Skeletal muscle satellite cell (primary cell): ENCODE results near the gene TUBB2A. TPM values are rescaled to one million over a fixed set of nuclear protein-coding genes. Genes with fewer than 3 reads are reported as not detected.
"Not testable (repeated sequence)": the region's sequence is repeated elsewhere in the genome, so short reads cannot be mapped to it uniquely, and the experiment has no call there.

ENCODE experiments used
- H3K27me3 ChIP-seq: 2 replicates; pipeline ENCODE4 v1.7.0; 2013; ENCODE audit warnings: low read length; ENCODE audit not compliant: control insufficient read depth, insufficient read depth
- H3K36me3 ChIP-seq: 2 replicates; pipeline ENCODE4 v1.7.0; 2013; ENCODE audit warnings: mild to moderate bottlenecking, control low read depth, low read length; ENCODE audit not compliant: insufficient read depth
- H3K4me1 ChIP-seq: 2 replicates; pipeline ENCODE4 v1.7.0; 2013; ENCODE audit warnings: low read length; ENCODE audit not compliant: control insufficient read depth, insufficient read depth
- H3K4me2 ChIP-seq: 2 replicates; pipeline ENCODE4 v1.7.0; 2013; ENCODE audit warnings: mild to moderate bottlenecking, low read length
- H3K4me3 ChIP-seq: 2 replicates; pipeline ENCODE4 v1.7.0; 2013; ENCODE audit warnings: low read length
- H3K9ac ChIP-seq: 2 replicates; pipeline ENCODE4 v1.7.0; 2013; ENCODE audit warnings: mild to moderate bottlenecking, low read depth, low read length, moderate library complexity
- H3K9me3 ChIP-seq: replicated peaks from 2 replicates; pipeline ENCODE4 v1.7.0; 2013; ENCODE audit warnings: mild to moderate bottlenecking, control low read depth, low read length
- total RNA-seq: library from RNA; depleted of rRNA; stranded (reverse); fragments of >200 nt; gene quantifications from 2 replicates; pipeline ENCODE4 v1.2.3, GENCODE V29; 2012; rRNA removed

TUBB2A gene
- 64.1 and 111 TPM in 2 replicates for total RNA-seq

DNA sequence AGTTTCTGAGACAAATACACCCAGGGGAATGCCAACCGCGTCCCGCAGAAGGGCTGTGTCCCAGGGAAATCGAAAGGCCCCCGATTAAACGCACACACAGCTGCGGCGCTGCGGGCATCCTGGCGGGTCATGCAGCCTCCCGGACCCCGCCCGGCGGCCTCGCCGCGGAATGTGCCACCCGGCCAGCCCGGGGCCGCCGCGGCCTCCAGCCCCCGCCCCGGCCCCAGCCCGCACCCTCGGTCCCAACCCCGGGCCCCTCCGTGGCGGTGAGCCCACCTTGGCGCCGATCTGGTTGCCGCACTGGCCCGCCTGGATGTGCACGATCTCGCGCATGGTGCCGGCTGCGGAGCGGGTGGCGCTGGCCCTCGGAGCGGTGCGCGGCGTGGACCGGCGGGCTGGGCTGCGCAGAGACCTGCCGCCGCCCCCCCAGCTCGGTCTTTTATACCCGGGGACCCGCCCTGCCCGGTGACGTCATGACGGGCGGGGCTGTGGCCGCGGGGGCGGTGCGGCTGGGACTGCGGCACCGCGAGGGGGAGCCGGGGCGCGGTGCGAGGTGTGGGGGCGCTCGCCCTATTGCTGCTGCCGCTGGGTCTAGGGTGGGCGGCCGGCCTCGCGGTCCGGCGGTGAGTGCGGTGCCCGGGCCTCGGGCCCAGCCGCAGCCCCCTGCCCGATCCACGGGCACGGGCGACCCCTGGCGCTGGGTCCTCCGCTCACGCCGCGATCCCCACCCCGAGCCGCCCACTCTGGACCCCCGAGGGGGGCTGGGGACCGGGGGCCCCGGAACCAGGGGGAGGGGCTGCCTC lies at the start of gene TUBB2A:
Gene TUBB2A, minus strand, starts transcription at position 414 of the 803 bp plus-strand sequence. Its CDS starts 81 bp downstream, at position 333.
- peak within 1 kb of the TSS; percentile 99 for H3K4me3 ChIP-seq
- H3K4me1 ChIP-seq, result peaks cover 8% of the 10 kb centered on the region
- no peaks in the 10 kb centered on the region for H3K27me3 ChIP-seq
- H3K9me3 ChIP-seq, result no peaks in the 10 kb centered on the region
- peak within 1 kb of the TSS; percentile 99 for H3K9ac ChIP-seq
- peak within 1 kb of the TSS; percentile 97 for H3K4me2 ChIP-seq
- H3K36me3 ChIP-seq, result peaks cover 26% of the 10 kb centered on the region

DNA sequence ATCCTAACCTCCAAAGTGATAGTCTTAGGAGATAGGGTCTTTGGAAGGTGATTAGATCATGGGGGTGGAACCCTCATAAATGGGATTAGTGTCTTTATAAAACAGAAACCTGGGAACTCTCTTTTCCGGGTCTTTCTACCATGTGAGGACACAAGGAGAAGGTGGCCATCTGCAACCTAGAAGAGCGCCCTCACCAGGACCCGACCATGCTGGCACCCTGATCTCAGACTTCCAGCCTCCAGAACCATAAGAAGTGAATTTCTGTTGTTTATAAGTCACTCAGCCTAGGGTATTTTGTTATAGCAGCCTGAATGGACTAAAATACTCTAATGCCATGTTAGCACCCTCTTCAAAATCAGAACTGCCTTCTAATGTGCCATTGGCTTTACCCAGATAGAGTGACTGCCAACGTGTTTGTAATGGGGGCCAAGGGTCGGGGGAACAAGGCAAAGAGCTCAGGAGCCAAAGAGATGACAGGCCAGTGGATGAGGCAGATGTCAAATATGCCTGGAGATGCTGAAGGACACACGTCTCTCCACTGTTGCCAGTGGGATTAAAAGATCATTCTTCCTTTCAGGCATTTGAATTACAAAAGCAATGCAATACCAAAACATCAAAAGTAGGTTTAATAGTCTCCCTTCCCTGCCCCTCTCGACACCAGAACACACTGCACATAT lies 49.1 kb upstream of the TUBB2A start:
- peaks cover 41% of the 10 kb centered on the region for H3K4me1 ChIP-seq
- peaks cover 11% of the 10 kb centered on the region for H3K27me3 ChIP-seq
- no peaks in the 10 kb centered on the region for H3K9me3 ChIP-seq
- no peak overlapping the region for H3K4me2 ChIP-seq
- no peaks in the 10 kb centered on the region for H3K36me3 ChIP-seq
- H3K9ac ChIP-seq, result no peak overlapping the region
- no peak overlapping the region for H3K4me3 ChIP-seq

DNA sequence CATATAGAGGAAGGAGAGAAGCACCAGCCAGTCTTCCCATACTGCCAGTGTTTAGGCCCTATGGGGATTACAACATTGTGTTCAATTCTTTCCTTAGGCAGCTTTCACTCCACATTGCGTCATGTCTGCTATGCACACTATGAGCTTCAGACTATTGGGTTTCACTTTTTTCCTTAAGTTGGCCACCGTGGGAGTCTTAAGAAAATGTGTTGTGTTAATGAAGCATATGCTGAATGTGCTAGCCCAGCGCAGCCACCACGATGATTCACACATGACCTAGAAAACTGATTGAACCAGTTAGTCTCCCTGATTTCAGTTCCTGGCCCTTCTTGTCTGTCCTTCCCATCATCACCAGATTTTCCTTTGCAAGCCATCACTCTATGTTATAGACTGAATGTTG lies 48.6 kb upstream of the TUBB2A start:
- no peaks in the 10 kb centered on the region for H3K9me3 ChIP-seq
- H3K27me3 ChIP-seq, result peaks cover 11% of the 10 kb centered on the region
- H3K36me3 ChIP-seq, result no peaks in the 10 kb centered on the region
- H3K4me3 ChIP-seq, result no peak overlapping the region
- no peak overlapping the region for H3K9ac ChIP-seq
- H3K4me2 ChIP-seq, result no peak overlapping the region
- H3K4me1 ChIP-seq, result peaks cover 35% of the 10 kb centered on the region

DNA sequence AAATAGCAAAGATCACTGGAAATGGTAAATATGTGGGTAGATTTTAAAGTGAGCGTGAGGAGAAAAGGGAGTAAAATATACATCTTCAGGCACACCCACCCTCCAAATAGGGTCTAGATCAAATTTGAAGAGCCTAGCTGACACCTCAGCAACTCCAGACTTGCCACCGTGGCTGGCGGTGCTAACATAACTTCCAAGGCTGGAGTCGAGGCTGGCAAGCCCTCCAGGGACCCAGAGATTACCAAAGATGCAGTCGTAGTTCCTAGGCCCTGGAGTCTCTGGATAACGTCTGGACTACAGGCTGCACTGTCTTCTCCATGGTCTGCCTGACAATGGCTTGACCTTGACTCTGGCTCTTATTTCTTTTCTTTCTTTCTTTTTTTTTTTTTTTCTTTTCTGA lies 47.6 kb upstream of the TUBB2A start:
- Histone ChIP-seq H3K4me3 (no peak overlapping the region), H3K9me3 (no peaks in the 10 kb centered on the region), H3K9ac (no peak overlapping the region), H3K27me3 (peaks cover 16% of the 10 kb centered on the region), H3K4me1 (peaks cover 32% of the 10 kb centered on the region), H3K36me3 (no peaks in the 10 kb centered on the region), H3K4me2 (no peak overlapping the region)

DNA sequence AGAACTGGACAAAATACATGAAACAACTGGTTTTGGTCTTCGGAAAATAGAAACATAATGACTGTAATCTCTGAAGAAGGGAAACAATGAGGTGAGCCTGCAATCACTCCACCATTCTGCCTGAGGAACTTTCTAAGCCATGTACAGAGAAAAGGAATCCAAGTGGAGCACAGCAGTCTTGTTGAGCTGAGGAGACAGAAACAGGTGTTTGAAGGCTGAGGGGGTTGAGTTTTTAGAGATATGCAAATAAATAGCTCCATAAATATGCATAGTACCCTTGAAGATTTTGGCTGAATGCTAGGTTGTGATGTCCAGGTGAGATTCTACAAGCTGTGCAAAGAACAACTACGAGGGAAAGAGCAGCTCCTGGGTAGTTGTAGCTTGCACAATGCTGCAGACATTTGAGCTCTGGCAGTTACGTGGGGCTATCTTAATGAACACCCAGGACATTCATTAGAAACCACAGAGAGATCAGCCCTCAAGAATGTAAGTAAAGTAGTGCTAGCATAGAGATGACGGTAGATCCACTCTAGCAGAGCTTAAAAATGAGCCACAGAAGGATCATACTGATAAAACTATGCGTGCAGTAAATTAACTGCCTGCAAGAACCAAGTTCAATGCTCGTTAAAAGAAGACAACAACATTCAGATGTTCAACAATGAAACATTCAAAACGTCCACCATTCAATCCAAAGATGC lies 45.8 kb upstream of the TUBB2A start:
- no peaks in the 10 kb centered on the region for H3K36me3 ChIP-seq
- peaks cover 15% of the 10 kb centered on the region for H3K4me1 ChIP-seq
- peaks cover 16% of the 10 kb centered on the region for H3K27me3 ChIP-seq
- H3K9me3 ChIP-seq, result no peaks in the 10 kb centered on the region
- H3K4me2 ChIP-seq, result no peak overlapping the region
- H3K4me3 ChIP-seq, result no peak overlapping the region
- no peak overlapping the region for H3K9ac ChIP-seq

DNA sequence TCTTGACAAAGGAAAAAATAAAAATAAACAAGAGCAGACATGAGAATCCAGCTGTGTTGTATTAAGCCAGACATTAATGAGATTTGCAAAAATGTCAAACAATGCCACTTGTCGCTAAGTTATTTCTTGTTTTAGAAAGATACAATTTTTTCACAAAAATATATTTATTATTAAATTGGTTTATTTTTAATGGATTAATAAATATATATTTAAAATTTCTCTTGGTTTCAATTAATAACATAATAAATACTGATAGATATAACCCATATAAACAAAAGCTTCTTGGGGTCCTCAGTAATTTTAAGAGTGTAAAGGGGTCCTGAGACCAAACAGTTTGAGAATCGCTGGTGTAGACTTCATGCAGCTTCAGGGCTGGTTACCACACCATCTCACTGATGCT lies 44.0 kb upstream of the TUBB2A start:
- H3K4me2 ChIP-seq, result no peak overlapping the region
- no peaks in the 10 kb centered on the region for H3K9me3 ChIP-seq
- no peak overlapping the region for H3K9ac ChIP-seq
- peaks cover 16% of the 10 kb centered on the region for H3K27me3 ChIP-seq
- peaks cover 9% of the 10 kb centered on the region for H3K4me1 ChIP-seq
- no peaks in the 10 kb centered on the region for H3K36me3 ChIP-seq
- no peak overlapping the region for H3K4me3 ChIP-seq

DNA sequence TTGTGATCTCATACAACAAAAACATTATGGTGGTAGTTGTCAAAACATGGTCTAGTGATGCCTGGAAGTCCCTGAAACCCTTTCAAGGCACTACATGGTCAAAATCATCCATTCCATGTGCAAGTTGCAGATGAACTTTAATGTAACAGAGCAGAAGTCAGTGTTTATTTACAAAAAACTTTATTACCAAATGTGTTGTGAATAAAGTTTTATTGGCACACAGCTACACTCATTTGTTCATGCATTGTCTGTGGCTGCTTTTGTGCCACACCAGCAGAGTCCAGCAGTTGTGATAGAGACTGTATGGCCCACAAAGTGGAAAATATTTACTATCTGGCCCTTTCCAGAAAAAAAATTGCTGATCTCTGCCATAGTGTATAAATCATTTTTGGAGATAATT lies 43.3 kb upstream of the TUBB2A start:
- Histone ChIP-seq H3K4me3 (no peak overlapping the region), H3K4me2 (no peak overlapping the region), H3K9me3 (no peaks in the 10 kb centered on the region), H3K4me1 (peaks cover 2% of the 10 kb centered on the region), H3K36me3 (no peaks in the 10 kb centered on the region), H3K9ac (no peak overlapping the region), H3K27me3 (peaks cover 20% of the 10 kb centered on the region)

DNA sequence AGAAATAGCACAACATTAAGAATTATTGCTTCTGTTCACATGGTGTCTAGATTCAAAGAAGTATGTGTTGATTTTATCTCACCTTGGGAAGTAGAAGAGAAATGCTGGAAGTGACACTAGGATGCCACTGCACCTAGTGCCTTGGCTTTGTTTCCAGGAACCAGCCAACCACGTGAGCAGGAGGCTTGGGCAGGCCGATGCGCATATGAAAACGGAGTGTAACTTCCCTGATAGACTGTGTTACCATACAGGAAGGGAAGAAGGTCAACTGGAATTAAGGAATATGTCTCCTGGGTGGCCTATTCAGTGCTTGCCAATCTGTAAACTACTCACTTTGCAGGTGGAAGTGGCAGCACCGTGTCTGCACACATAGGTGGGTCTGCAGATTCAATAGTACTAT lies 42.0 kb upstream of the TUBB2A start:
- Histone ChIP-seq H3K27me3 (peaks cover 20% of the 10 kb centered on the region), H3K9ac (no peak overlapping the region), H3K9me3 (no peaks in the 10 kb centered on the region), H3K4me3 (no peak overlapping the region), H3K4me1 (no peaks in the 10 kb centered on the region), H3K4me2 (no peak overlapping the region), H3K36me3 (no peaks in the 10 kb centered on the region)

DNA sequence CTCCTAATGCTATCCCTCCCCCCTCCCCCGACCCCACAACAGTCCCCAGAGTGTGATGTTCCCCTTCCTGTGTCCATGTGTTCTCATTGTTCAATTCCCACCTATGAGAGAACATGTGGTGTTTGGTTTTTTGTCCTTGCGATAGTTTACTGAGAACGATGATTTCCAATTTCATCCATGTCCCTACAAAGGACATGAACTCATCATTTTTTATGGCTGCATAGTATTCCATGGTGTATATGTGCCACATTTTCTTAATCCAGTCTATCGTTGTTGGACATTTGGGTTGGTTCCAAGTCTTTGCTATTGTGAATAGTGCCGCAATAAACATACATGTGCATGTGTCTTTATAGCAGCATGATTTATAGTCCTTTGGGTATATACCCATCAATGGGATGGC lies 40.4 kb upstream of the TUBB2A start:
- not testable (repeated sequence) for H3K9me3 ChIP-seq, H3K36me3 ChIP-seq, H3K4me1 ChIP-seq, H3K9ac ChIP-seq, H3K4me3 ChIP-seq, H3K4me2 ChIP-seq
- H3K27me3 ChIP-seq, result peaks cover 12% of the 10 kb centered on the region

DNA sequence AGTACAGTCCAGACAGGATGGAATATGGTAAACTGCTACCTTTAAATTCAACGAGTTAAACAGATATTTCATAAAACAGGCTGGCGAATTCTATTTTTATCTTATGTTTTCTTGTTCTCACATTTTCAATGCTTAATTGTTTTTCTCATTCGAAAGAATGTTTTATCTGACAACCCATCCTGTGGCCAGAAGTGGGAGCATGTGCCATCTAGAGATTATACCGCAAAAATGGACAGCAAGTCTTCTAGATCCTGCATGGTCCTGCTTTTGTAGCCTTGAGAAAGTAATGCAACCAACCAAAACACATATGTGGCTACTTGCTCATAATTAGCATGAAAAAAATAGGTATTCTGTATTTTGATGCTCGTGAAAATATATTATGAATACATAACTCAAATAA lies 39.4 kb upstream of the TUBB2A start:
- no peaks in the 10 kb centered on the region for H3K36me3 ChIP-seq

DNA sequence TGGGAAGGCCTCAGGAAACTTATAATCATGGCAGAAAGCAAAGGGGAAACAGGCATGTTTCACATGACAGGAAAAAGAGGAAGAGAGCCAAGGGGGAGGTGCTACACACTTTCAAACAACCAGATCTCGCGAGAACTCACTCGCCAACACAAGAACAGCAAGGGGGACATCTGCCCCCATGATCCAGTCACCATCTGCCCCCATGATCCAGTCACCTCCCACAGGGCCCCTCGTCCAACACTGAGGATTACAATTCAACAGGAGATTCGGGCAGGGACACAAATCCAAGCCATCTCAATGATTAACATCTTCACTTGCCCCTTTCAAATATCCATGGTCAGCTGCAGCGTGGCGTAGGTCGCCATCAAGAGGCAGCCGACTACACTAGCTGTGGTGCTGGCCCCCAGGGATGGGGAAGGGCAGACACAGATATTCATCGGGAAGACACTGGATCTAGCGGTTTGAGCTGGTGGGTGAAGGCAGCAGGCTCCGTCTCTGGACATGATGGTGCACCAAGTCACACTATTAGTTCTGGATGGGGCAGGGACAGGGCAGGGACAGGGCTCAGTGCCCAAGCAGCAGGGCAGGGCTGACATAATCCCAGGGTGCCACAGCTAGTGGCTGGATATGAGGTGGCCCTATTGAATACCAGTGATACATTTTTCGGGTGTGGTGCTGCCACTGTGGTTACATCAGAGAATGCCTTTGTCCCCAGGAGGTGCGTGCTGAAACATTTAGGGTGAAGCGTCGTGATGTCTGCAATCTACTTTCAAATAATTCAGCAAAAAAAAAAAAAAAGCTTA lies 38.6 kb upstream of the TUBB2A start:
- Histone ChIP-seq H3K4me1 (no peaks in the 10 kb centered on the region), H3K9me3 (no peaks in the 10 kb centered on the region), H3K36me3 (no peaks in the 10 kb centered on the region), H3K27me3 (peaks cover 10% of the 10 kb centered on the region), H3K9ac (no peak overlapping the region), H3K4me3 (no peak overlapping the region), H3K4me2 (no peak overlapping the region)

More for the DNA sequence above, 39.4 kb upstream of the TUBB2A start:
- Histone ChIP-seq H3K4me1 (no peaks in the 10 kb centered on the region), H3K9ac (no peak overlapping the region), H3K9me3 (no peaks in the 10 kb centered on the region), H3K4me2 (no peak overlapping the region), H3K27me3 (peaks cover 10% of the 10 kb centered on the region), H3K4me3 (no peak overlapping the region)
